Measurements from ENCODE around the gene PTPN4. TPM values are rescaled to one million over a fixed set of nuclear protein-coding genes. Genes with fewer than 3 reads are reported as not detected.

Gene PTPN4
- total RNA-seq, 4 donors from 2014 or later, result 35.6 to 61.5 (median 51.6) TPM

DNA sequence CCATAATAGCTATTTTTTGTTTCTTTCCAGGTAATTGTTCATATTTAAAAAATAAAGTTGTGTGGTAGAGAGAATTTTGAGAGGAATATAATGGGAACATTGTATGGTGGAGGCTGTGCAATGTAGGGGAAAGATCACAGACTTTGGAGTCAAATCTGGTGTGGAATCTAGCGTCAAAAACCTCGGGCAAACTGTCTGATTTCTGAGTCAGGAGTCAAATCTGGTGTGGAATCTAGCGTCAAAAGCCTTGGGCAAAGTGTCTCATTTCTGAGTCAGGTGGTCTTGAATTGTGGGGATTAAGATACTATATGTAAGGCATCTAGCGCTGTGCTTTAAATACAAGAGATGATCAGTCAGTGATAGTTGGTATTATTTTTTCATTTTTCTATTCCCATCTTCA lies 5.1 kb downstream of the PTPN4 start:
- DNase-seq, result no peak
- Histone ChIP-seq H3K27me3 (no peaks in the 10 kb centered on the region), H3K4me1 (peaks cover 0 to 4% of the 10 kb centered on the region in 2 donors), H3K9me3 (no peaks in the 10 kb centered on the region), H3K36me3 (no peaks in the 10 kb centered on the region), H3K27ac (no peak overlapping the region), H3K4me3 (no peak overlapping the region)
- intact Hi-C loops (cut with DNase I; ENCODE audit: low total_unique reads), result no loop called here
- TF ChIP-seq POLR2A (IDR thresholded peaks at IDR 0.05), result no peak

DNA sequence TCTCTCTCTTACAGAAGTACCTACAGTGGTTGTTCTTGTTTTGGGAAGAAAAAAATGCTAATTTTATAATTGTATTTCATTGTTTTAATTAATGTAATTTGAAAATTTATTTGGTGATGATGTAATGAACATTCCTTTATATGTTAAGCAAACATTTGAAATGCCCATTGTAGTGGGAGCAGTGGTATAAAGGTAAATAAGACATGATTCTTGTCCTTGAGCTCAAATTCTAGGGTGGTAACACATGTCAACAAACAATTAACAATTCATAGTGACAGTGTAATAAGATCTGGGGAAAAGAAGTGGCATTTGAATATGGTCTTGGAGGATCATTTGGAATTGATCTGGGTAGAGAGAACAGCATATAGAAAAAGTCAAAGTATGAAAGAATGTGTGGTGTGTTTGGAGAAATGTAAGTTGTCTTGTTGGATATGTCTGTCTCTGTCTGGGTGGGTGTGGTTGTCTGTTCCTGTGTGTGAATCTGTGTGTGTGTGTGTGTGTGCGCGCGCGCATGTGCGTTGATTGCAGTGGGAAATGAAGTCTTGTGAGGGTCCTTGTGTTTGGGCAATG lies 5.8 kb downstream of the PTPN4 start:
- Histone ChIP-seq H3K27ac (no peak overlapping the region), H3K4me3 (no peak overlapping the region), H3K9me3 (no peaks in the 10 kb centered on the region), H3K36me3 (no peaks in the 10 kb centered on the region), H3K4me1 (peaks cover 0 to 4% of the 10 kb centered on the region in 2 donors), H3K27me3 (no peaks in the 10 kb centered on the region)
- no peak for TF ChIP-seq CTCF (IDR thresholded peaks at IDR 0.05)
- no peak for TF ChIP-seq POLR2A (IDR thresholded peaks at IDR 0.05)
- DNase-seq, result no peak
- intact Hi-C loops (cut with DNase I; ENCODE audit: low total_unique reads), result no loop called here

- Histone ChIP-seq H3K27ac (no peak overlapping the region), H3K9me3 (no peaks in the 10 kb centered on the region), H3K27me3 (no peaks in the 10 kb centered on the region), H3K4me3 (no peak overlapping the region), H3K36me3 (no peaks in the 10 kb centered on the region), H3K4me1 (no peaks in the 10 kb centered on the region)
- intact Hi-C loops (cut with DNase I; ENCODE audit: low total_unique reads), result no loop called here
- TF ChIP-seq POLR2A (IDR thresholded peaks at IDR 0.05) (no peak), CTCF (IDR thresholded peaks at IDR 0.05) (no peak)
- DNase-seq, result no peak
Observed at GRCh38 chr2:119766944-119767343, 7.2 kb downstream of the PTPN4 start.

DNA sequence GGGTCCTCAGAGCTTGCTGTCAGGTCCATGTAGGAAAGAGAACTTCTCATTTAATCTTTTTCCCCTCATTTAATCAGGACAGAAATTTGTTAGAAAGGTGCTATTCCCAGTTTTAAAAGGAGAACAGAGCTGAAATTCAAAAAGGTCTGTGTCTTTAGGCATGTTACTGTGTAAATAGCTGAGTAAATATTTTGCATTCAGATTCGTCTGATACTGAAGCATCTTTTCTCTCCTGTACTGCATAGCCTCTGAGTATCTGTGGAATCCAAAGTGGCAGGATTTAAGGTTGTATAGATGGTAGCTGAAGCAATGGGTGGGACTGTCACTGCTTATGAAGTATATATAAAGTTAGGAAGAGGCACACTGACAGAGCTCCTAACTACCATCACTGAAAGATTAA lies 9.0 kb downstream of the PTPN4 start:
- no peak for DNase-seq
- Histone ChIP-seq H3K36me3 (no peaks in the 10 kb centered on the region), H3K27ac (no peak overlapping the region), H3K4me3 (no peak overlapping the region), H3K9me3 (no peaks in the 10 kb centered on the region), H3K4me1 (no peaks in the 10 kb centered on the region), H3K27me3 (no peaks in the 10 kb centered on the region)
- no peak for TF ChIP-seq POLR2A (IDR thresholded peaks at IDR 0.05)
- intact Hi-C loops (cut with DNase I; ENCODE audit: low total_unique reads), result no loop called here

GRCh38 chr2:119769645-119770044 lies 9.9 kb downstream of the PTPN4 start:
- no peaks in the 10 kb centered on the region for H3K36me3 ChIP-seq
- no peaks in the 10 kb centered on the region for H3K9me3 ChIP-seq
- TF ChIP-seq CTCF (IDR thresholded peaks at IDR 0.05), result no peak
- no peak for TF ChIP-seq POLR2A (IDR thresholded peaks at IDR 0.05)
- H3K27me3 ChIP-seq, result no peaks in the 10 kb centered on the region
- DNase-seq, result no peak
- no peak overlapping the region for H3K27ac ChIP-seq
- H3K4me1 ChIP-seq, result no peaks in the 10 kb centered on the region
- intact Hi-C loops (cut with DNase I; ENCODE audit: low total_unique reads), result no loop called here
- H3K4me3 ChIP-seq, result no peak overlapping the region

DNA sequence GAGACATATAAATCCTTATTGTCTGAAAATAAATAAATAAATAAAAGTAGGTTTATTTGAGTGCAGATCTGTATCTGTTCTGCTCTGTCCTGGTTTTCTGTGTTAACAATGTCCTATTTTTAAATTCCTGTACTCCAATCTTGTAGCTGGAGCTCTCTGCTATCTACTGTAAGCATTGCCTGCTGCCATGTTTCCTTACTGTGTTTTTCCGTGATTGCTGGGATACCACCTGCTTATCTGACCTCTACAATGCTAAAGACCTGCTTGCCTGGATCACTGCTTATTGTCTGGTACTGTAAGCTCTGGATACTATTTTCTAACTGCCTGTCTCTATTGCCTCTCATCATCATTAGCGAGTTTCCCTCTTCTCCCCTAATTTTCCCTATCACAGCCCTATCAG lies 11.6 kb downstream of the PTPN4 start:
- Histone ChIP-seq H3K4me3 (no peak overlapping the region), H3K9me3 (no peaks in the 10 kb centered on the region), H3K27me3 (no peaks in the 10 kb centered on the region), H3K27ac (no peak overlapping the region), H3K4me1 (no peaks in the 10 kb centered on the region), H3K36me3 (no peaks in the 10 kb centered on the region)
- TF ChIP-seq CTCF (IDR thresholded peaks at IDR 0.05), result no peak
- no peak for TF ChIP-seq POLR2A (IDR thresholded peaks at IDR 0.05)
- intact Hi-C loops (cut with DNase I; ENCODE audit: low total_unique reads), result no loop called here
- DNase-seq, result no peak

Data from uterus (tissue), 4 donors.